ENCODE results near the gene FAM168A.
"Not testable (repeated sequence)": the region's sequence is repeated elsewhere in the genome, so short reads cannot be mapped to it uniquely, and the experiment has no call there.

Gene FAM168A

GRCh38 chr11:73478737-73479347 lies 119.1 kb downstream of the FAM168A start:
- intact Hi-C loops (cut with DNase I): loop anchor here (5.0 kb wide), 1 partner anchor 118 kb away; the partner anchor contains the start of gene FAM168A

GRCh38 chr11:73477518-73477917 lies 120.4 kb downstream of the FAM168A start:
- intact Hi-C loops (cut with DNase I): loop anchor here (5.0 kb wide), 1 partner anchor 120 kb away; the partner anchor contains the start of gene FAM168A
- no peak for DNase-seq

More at GRCh38 chr11:73478737-73479347, 119.1 kb downstream of the FAM168A start:
- no peak for DNase-seq

- no peak for DNase-seq
- intact Hi-C loops (cut with DNase I): loop anchor here (5.0 kb wide), 1 partner anchor 122 kb away; the partner anchor contains the start of gene FAM168A
These were observed 122.3 kb downstream of the FAM168A start for GRCh38 chr11:73475549-73476095.

- DNase-seq: peak in 1 of 10 donors; percentile 52
- intact Hi-C loops (cut with DNase I): no loop called here
These were observed 124.7 kb downstream of the FAM168A start for GRCh38 chr11:73473252-73473651.

- DNase-seq; intact Hi-C loops (cut with DNase I): not testable (repeated sequence)
These were observed 127.8 kb downstream of the FAM168A start for GRCh38 chr11:73470036-73470612.

GRCh38 chr11:73469401-73469800 lies 128.5 kb downstream of the FAM168A start:
- intact Hi-C loops (cut with DNase I): no loop called here
- no peak for DNase-seq

GRCh38 chr11:73468590-73469161 lies 129.2 kb downstream of the FAM168A start:
- no peak for DNase-seq
- intact Hi-C loops (cut with DNase I): no loop called here

- DNase-seq: peak in 2 of 10 donors; percentile 8 to 62
- intact Hi-C loops (cut with DNase I): no loop called here
These were observed 130.4 kb downstream of the FAM168A start for GRCh38 chr11:73467505-73467904.

GRCh38 chr11:73466643-73467042 lies 131.3 kb downstream of the FAM168A start:
- DNase-seq: no peak
- intact Hi-C loops (cut with DNase I): no loop called here

GRCh38 chr11:73465871-73466270 lies 132.0 kb downstream of the FAM168A start:
- DNase-seq: no peak
- intact Hi-C loops (cut with DNase I): no loop called here

- intact Hi-C loops (cut with DNase I): no loop called here
- DNase-seq: no peak
These were observed 132.8 kb downstream of the FAM168A start for GRCh38 chr11:73465023-73465675.

GRCh38 chr11:73464347-73464746 lies 133.6 kb downstream of the FAM168A start:
- no peak for DNase-seq
- intact Hi-C loops (cut with DNase I): no loop called here

- intact Hi-C loops (cut with DNase I): no loop called here
- DNase-seq: no peak
These were observed 134.6 kb downstream of the FAM168A start for GRCh38 chr11:73463359-73463758.

- DNase-seq: no peak
- intact Hi-C loops (cut with DNase I): no loop called here
These were observed 135.9 kb downstream of the FAM168A start for GRCh38 chr11:73461964-73462363.

- intact Hi-C loops (cut with DNase I): no loop called here
- DNase-seq: no peak
These were observed 136.5 kb downstream of the FAM168A start for GRCh38 chr11:73461335-73461840.

GRCh38 chr11:73458201-73458600 lies 139.7 kb downstream of the FAM168A start:
- no peak for DNase-seq
- intact Hi-C loops (cut with DNase I): loop anchor here (10.0 kb wide), 1 partner anchor 53 kb away; no protein-coding TSS in a partner anchor

- peak in 8 of 10 donors; percentile 17 to 85 (median 28) for DNase-seq
- intact Hi-C loops (cut with DNase I): loop anchor here (10.0 kb wide), 1 partner anchor 50 kb away; no protein-coding TSS in a partner anchor
These were observed 142.9 kb downstream of the FAM168A start for GRCh38 chr11:73454987-73455386.

GRCh38 chr11:73453562-73453961 lies 144.3 kb downstream of the FAM168A start:
- intact Hi-C loops (cut with DNase I): loop anchor here (10.0 kb wide), 1 partner anchor 49 kb away; no protein-coding TSS in a partner anchor
- no peak for DNase-seq

GRCh38 chr11:73452726-73453125 lies 145.2 kb downstream of the FAM168A start:
- intact Hi-C loops (cut with DNase I): loop anchor here (10.0 kb wide), 1 partner anchor 48 kb away; no protein-coding TSS in a partner anchor
- no peak for DNase-seq

- intact Hi-C loops (cut with DNase I): loop anchor here (10.0 kb wide), 1 partner anchor 47 kb away; no protein-coding TSS in a partner anchor
- no peak for DNase-seq
These were observed 146.0 kb downstream of the FAM168A start for GRCh38 chr11:73451896-73452295.

Data from posterior cingulate gyrus (tissue), 11 donors.